Measurements from ENCODE around the gene L1CAM.

L1CAM gene

DNA sequence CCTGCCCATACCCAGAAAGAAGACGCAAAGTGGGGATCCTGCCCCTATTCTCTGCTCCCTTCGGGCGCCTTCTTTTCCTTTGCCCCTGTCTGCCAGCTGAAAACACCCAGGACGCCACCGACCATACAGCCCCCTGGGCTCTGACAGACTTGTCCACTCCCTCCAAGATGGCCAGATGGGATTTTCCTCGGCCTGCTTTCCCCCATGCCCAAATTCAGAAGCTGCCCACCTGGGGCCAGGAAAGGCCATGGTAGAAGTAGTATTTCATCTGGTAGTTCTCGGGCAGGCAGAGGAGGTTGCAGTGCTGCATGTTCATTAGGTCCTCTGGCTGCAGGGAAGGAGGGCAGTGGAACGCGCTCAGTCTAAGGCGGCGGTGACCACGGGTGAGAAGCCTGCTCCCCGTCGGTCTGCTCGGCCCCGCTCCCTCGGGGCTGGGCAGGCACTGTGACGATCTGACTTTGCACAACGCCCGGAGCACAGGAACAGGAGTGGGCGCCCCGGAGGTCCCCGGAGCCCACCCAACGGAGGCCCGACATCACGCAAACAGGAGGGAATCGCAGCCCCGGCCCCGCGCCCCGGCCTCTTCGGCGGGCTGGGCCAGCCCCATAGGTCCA is 48.3 kb upstream of the L1CAM start:
- Histone ChIP-seq H3K27ac (no peak overlapping the region), H3K36me3 (ENCODE audit: control insufficient read depth, insufficient read depth, low read length) (no peaks in the 10 kb centered on the region), H3K4me2 (ENCODE audit: low read length) (peak overlapping the region; percentile 76), H3K27me3 (ENCODE audit: control insufficient read depth, insufficient read depth, low read length) (no peaks in the 10 kb centered on the region), H2AFZ (no peak overlapping the region), H3K4me1 (no peaks in the 10 kb centered on the region), H3K79me2 (no peaks in the 10 kb centered on the region), H3K9ac (no peak overlapping the region), H3K9me3 (ENCODE audit: control insufficient read depth, low read length) (no peaks in the 10 kb centered on the region), H3K4me3 (ENCODE audit: low read depth, low read length) (peak overlapping the region; percentile 55)
- TF ChIP-seq, protein P1, sequence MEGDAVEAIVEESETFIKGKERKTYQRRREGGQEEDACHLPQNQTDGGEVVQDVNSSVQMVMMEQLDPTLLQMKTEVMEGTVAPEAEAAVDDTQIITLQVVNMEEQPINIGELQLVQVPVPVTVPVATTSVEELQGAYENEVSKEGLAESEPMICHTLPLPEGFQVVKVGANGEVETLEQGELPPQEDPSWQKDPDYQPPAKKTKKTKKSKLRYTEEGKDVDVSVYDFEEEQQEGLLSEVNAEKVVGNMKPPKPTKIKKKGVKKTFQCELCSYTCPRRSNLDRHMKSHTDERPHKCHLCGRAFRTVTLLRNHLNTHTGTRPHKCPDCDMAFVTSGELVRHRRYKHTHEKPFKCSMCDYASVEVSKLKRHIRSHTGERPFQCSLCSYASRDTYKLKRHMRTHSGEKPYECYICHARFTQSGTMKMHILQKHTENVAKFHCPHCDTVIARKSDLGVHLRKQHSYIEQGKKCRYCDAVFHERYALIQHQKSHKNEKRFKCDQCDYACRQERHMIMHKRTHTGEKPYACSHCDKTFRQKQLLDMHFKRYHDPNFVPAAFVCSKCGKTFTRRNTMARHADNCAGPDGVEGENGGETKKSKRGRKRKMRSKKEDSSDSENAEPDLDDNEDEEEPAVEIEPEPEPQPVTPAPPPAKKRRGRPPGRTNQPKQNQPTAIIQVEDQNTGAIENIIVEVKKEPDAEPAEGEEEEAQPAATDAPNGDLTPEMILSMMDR (IDR thresholded peaks at IDR 0.05), result no peak

DNA sequence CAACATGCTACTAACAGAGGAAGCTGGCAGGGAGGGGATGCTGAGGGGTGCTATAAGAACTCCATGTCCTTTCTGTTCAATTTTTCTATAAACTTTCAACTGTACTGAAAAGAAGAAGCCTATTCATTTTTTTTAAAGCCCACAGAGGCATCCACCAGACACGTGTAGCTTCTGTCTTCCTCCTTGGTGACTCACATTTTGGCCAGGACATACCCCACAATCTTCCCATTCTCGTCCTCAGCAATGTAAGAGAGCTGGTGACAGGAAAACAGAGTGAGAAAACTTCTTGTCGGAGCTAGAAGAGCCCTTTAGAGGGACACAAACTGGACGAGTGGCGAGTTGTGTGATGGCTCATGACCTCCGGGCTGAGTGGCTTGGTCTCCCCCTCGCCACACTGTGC is 47.8 kb upstream of the L1CAM start:
- no peaks in the 10 kb centered on the region for H3K36me3 ChIP-seq (ENCODE audit: control insufficient read depth, insufficient read depth, low read length)
- no peak overlapping the region for H2AFZ ChIP-seq
- no peaks in the 10 kb centered on the region for H3K79me2 ChIP-seq
- H3K9me3 ChIP-seq (ENCODE audit: control insufficient read depth, low read length), result no peaks in the 10 kb centered on the region
- H3K4me3 ChIP-seq (ENCODE audit: low read depth, low read length), result peak overlapping the region; percentile 55
- peak overlapping the region; percentile 76 for H3K4me2 ChIP-seq (ENCODE audit: low read length)
- TF ChIP-seq, protein P1 (IDR thresholded peaks at IDR 0.05), result no peak
- no peaks in the 10 kb centered on the region for H3K4me1 ChIP-seq
- H3K9ac ChIP-seq, result no peak overlapping the region
- H3K27me3 ChIP-seq (ENCODE audit: control insufficient read depth, insufficient read depth, low read length), result no peaks in the 10 kb centered on the region
- H3K27ac ChIP-seq, result no peak overlapping the region

DNA sequence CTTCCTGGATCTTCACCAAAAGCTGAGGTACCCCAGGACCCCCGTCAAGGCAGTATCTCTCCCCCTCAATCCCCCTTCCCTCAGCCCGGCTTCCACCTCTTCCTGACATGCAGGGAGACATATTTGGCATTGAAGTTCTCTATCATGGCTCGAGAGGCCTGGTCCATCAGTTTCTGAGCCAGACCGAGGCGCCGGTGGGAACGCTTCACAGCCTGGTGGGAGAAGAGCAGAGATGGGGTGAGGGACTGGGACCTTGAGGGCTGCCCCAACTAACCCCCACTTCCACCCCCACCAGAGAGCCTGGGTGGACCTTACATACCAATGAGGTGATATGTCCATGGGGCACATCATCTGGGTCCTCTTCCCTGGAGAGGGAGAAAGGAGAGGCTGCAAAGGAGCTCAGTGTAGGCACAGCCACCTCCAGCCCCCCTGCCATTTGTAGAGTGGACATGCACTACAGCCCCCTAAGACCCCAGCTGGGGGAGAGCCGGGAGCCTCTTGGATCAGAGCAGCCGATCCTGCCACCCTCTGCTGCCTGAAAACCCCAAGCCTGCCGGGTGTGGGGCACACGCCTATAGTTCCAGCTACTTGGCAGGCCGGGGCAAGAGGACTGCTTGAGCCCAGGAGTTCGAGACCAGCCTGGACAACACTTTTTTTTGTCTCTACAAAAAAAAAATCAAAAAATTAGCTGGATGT is 46.4 kb upstream of the L1CAM start:
- H3K4me3 ChIP-seq (ENCODE audit: low read depth, low read length), result no peak overlapping the region
- H2AFZ ChIP-seq, result no peak overlapping the region
- H3K4me2 ChIP-seq (ENCODE audit: low read length), result no peak overlapping the region
- no peaks in the 10 kb centered on the region for H3K79me2 ChIP-seq
- H3K9me3 ChIP-seq (ENCODE audit: control insufficient read depth, low read length), result no peaks in the 10 kb centered on the region
- no peak overlapping the region for H3K27ac ChIP-seq
- no peaks in the 10 kb centered on the region for H3K27me3 ChIP-seq (ENCODE audit: control insufficient read depth, insufficient read depth, low read length)
- H3K36me3 ChIP-seq (ENCODE audit: control insufficient read depth, insufficient read depth, low read length), result no peaks in the 10 kb centered on the region
- peaks cover 2% of the 10 kb centered on the region for H3K4me1 ChIP-seq
- H3K9ac ChIP-seq, result no peak overlapping the region
- TF ChIP-seq, protein P1 (IDR thresholded peaks at IDR 0.05), result no peak

DNA sequence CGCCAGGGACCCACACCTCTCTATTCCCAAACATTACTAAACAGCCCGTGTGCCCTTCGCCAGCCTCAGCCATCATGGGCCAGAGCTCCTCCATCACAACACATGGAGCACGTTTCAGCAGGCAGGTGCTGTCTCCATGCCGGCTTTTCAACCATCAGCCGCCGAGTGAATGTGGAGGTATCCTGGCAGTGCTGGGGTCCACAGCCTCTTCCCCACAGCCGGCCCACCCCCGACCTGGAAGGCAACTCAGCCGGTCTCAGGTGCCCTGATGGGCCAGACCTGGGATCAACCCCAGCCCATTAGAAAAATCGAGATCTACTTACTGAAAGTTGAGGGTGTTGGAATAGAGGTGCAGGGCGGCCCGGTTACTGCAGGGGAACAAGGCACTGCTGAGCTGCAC is 45.8 kb upstream of the L1CAM start:
- Histone ChIP-seq H3K4me2 (ENCODE audit: low read length) (no peak overlapping the region), H3K9me3 (ENCODE audit: control insufficient read depth, low read length) (no peaks in the 10 kb centered on the region), H3K27ac (no peak overlapping the region), H3K4me3 (ENCODE audit: low read depth, low read length) (no peak overlapping the region), H3K36me3 (ENCODE audit: control insufficient read depth, insufficient read depth, low read length) (no peaks in the 10 kb centered on the region), H3K27me3 (ENCODE audit: control insufficient read depth, insufficient read depth, low read length) (no peaks in the 10 kb centered on the region), H3K79me2 (no peaks in the 10 kb centered on the region), H3K4me1 (peaks cover 8% of the 10 kb centered on the region), H2AFZ (no peak overlapping the region), H3K9ac (no peak overlapping the region)
- TF ChIP-seq, protein P1 (IDR thresholded peaks at IDR 0.05), result no peak

DNA sequence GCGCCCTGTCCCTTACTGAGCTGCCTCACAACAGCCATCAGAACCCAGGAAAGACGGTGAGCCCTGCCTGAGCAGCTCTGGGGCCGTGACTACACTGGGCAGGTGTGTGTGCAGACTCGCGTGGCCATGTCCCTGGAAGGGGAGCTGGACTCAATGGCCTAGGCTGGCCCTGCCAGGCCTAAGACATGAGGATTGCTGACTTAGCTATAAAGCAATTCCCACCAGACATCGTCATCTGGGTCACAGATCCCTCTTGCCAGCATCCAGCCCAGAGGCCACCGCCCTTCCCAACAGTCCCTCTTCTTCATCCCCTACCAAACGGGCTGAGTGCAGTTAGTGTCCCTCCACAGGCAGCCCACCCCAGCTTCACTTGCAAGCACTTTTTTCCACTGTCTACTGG is 45.2 kb upstream of the L1CAM start:
- Histone ChIP-seq H3K4me2 (ENCODE audit: low read length) (no peak overlapping the region), H3K27me3 (ENCODE audit: control insufficient read depth, insufficient read depth, low read length) (no peaks in the 10 kb centered on the region), H3K27ac (no peak overlapping the region), H3K36me3 (ENCODE audit: control insufficient read depth, insufficient read depth, low read length) (no peaks in the 10 kb centered on the region), H3K4me1 (peaks cover 12% of the 10 kb centered on the region), H3K9ac (no peak overlapping the region), H3K79me2 (no peaks in the 10 kb centered on the region), H3K4me3 (ENCODE audit: low read depth, low read length) (no peak overlapping the region), H3K9me3 (ENCODE audit: control insufficient read depth, low read length) (no peaks in the 10 kb centered on the region), H2AFZ (no peak overlapping the region)
- TF ChIP-seq, protein P1 (IDR thresholded peaks at IDR 0.05), result no peak

Measured in parathyroid adenoma (tissue), 2 donors.